HK-2 (cell line): Measurements from ENCODE around the gene TRPM3.

Experiments
- DNase-seq: peaks from one replicate; pipeline ENCODE4 v3.0.0-alpha.2; 2018; ENCODE audit not compliant: unreplicated experiment

TRPM3 gene

GRCh38 chr9:70581214-70581954 lies 540.0 kb downstream of the TRPM3 start:
- DNase-seq: no peak

GRCh38 chr9:70580606-70581195 lies 540.7 kb downstream of the TRPM3 start:
- no peak for DNase-seq

- DNase-seq: no peak
These were observed 541.7 kb downstream of the TRPM3 start for GRCh38 chr9:70579686-70580085.

GRCh38 chr9:70578720-70579119 lies 542.7 kb downstream of the TRPM3 start:
- DNase-seq: no peak

- DNase-seq: no peak
These were observed 543.8 kb downstream of the TRPM3 start for GRCh38 chr9:70577671-70578070.

- no peak for DNase-seq
These were observed 545.3 kb downstream of the TRPM3 start for GRCh38 chr9:70576116-70576515.

- no peak for DNase-seq
These were observed 547.1 kb downstream of the TRPM3 start for GRCh38 chr9:70574151-70574837.

- no peak for DNase-seq
These were observed 548.1 kb downstream of the TRPM3 start for GRCh38 chr9:70573308-70573707.

GRCh38 chr9:70571258-70571657 lies 550.2 kb downstream of the TRPM3 start:
- DNase-seq: no peak

GRCh38 chr9:70569791-70570190 lies 551.6 kb downstream of the TRPM3 start:
- DNase-seq: no peak

- no peak for DNase-seq
These were observed 552.2 kb downstream of the TRPM3 start for GRCh38 chr9:70569070-70569772.

GRCh38 chr9:70567511-70567910 lies 553.9 kb downstream of the TRPM3 start:
- DNase-seq: no peak

GRCh38 chr9:70566751-70567150 lies 554.7 kb downstream of the TRPM3 start:
- no peak for DNase-seq

GRCh38 chr9:70566066-70566465 lies 555.4 kb downstream of the TRPM3 start:
- DNase-seq: no peak

GRCh38 chr9:70564468-70565335 lies 556.7 kb downstream of the TRPM3 start:
- no peak for DNase-seq

GRCh38 chr9:70563431-70564204 lies 557.8 kb downstream of the TRPM3 start:
- DNase-seq: no peak

- DNase-seq: no peak
These were observed 558.4 kb downstream of the TRPM3 start for GRCh38 chr9:70563010-70563409.

GRCh38 chr9:70561786-70562395 lies 559.5 kb downstream of the TRPM3 start:
- no peak for DNase-seq

- DNase-seq: no peak
These were observed 560.3 kb downstream of the TRPM3 start for GRCh38 chr9:70561111-70561510.

GRCh38 chr9:70559102-70559501 lies 562.3 kb downstream of the TRPM3 start:
- DNase-seq: no peak
